Progenitor cell of endocrine pancreas (in vitro differentiated cells): Measurements from ENCODE around the gene ZSCAN20. TPM values are rescaled to one million over a fixed set of nuclear protein-coding genes. Genes with fewer than 3 reads are reported as not detected.

Source experiments
- DNase-seq: peaks from one replicate; pipeline ENCODE4 v3.0.0; 2021; ENCODE audit warnings: low spot score; ENCODE audit not compliant: unreplicated experiment
- H3K27ac Mint-ChIP-seq: 2 replicates; pipeline ENCODE4 v1.8.0; 2021; ENCODE audit warnings: mild to moderate bottlenecking, moderate library complexity, mixed read lengths
- H3K27me3 Mint-ChIP-seq: 2 replicates; pipeline ENCODE4 v1.8.0; 2021; ENCODE audit warnings: mixed read lengths
- H3K36me3 Mint-ChIP-seq: 2 replicates; pipeline ENCODE4 v1.8.0; 2022; ENCODE audit warnings: mixed read lengths; ENCODE audit not compliant: insufficient read depth
- H3K4me1 Mint-ChIP-seq: 2 replicates; pipeline ENCODE4 v1.8.0; 2021; ENCODE audit warnings: low read depth, mixed read lengths
- H3K4me3 Mint-ChIP-seq: 2 replicates; pipeline ENCODE4 v1.8.0; 2021; ENCODE audit warnings: low read depth, mild to moderate bottlenecking, moderate library complexity, mixed read lengths
- H3K9me3 Mint-ChIP-seq: 2 replicates; pipeline ENCODE4 v1.8.0; 2021; ENCODE audit warnings: low read depth, mixed read lengths
- CTCF ChIP-seq: fragments of 200-600 bp; sonication (generic); IDR thresholded peaks from one replicate; pipeline ENCODE4 v1.5.0; 2021; ENCODE audit warnings: antibody characterized with exemption, mild to moderate bottlenecking; ENCODE audit not compliant: unreplicated experiment
- total RNA-seq: library from RNA; stranded (reverse); gene quantifications from 2 replicates; pipeline ENCODE4 v1.2.1, GENCODE V29; 2021

ZSCAN20 gene
- total RNA-seq, 1 donor from 2014 or later, result 10.5 TPM

GRCh38 chr1:33443705-33444180, 28.7 kb upstream of the ZSCAN20 start:
- Mint-ChIP-seq H3K36me3 (no peaks in the 10 kb centered on the region), H3K4me3 (no peak overlapping the region), H3K27ac (no peak overlapping the region), H3K9me3 (peaks cover 3% of the 10 kb centered on the region), H3K4me1 (peaks cover 3% of the 10 kb centered on the region), H3K27me3 (peaks cover 3% of the 10 kb centered on the region)
- TF ChIP-seq CTCF, result no peak
- no peak for DNase-seq

GRCh38 chr1:33445108-33445507, 27.3 kb upstream of the ZSCAN20 start:
- Mint-ChIP-seq H3K27ac (no peak overlapping the region), H3K27me3 (peaks cover 3% of the 10 kb centered on the region), H3K4me1 (no peaks in the 10 kb centered on the region), H3K9me3 (peaks cover 4% of the 10 kb centered on the region), H3K4me3 (no peak overlapping the region), H3K36me3 (no peaks in the 10 kb centered on the region)
- no peak for DNase-seq
- TF ChIP-seq CTCF, result no peak

- Mint-ChIP-seq H3K4me3 (no peak overlapping the region), H3K27ac (no peak overlapping the region), H3K36me3 (no peaks in the 10 kb centered on the region), H3K27me3 (peaks cover 3% of the 10 kb centered on the region), H3K9me3 (peaks cover 11% of the 10 kb centered on the region), H3K4me1 (no peaks in the 10 kb centered on the region)
- TF ChIP-seq CTCF, result no peak
- DNase-seq, result no peak
Measured at GRCh38 chr1:33446590-33446989, 25.9 kb upstream of the ZSCAN20 start.

GRCh38 chr1:33454646-33455282, 17.7 kb upstream of the ZSCAN20 start:
- H3K4me3 Mint-ChIP-seq, result no peak overlapping the region
- peaks cover 8% of the 10 kb centered on the region for H3K9me3 Mint-ChIP-seq
- H3K27ac Mint-ChIP-seq, result no peak overlapping the region
- no peaks in the 10 kb centered on the region for H3K4me1 Mint-ChIP-seq
- TF ChIP-seq CTCF, result no peak
- H3K36me3 Mint-ChIP-seq, result no peaks in the 10 kb centered on the region
- peaks cover 10% of the 10 kb centered on the region for H3K27me3 Mint-ChIP-seq
- DNase-seq, result no peak

- TF ChIP-seq CTCF, result peak; percentile 63
- Mint-ChIP-seq H3K4me1 (no peaks in the 10 kb centered on the region), H3K36me3 (no peaks in the 10 kb centered on the region), H3K27ac (no peak overlapping the region), H3K27me3 (peaks cover 17% of the 10 kb centered on the region), H3K9me3 (peaks cover under 1% of the 10 kb centered on the region), H3K4me3 (no peak overlapping the region)
- DNase-seq, result no peak
Measured at GRCh38 chr1:33455539-33456501, 16.6 kb upstream of the ZSCAN20 start.
